HG03439 (cell line): ENCODE results near the gene VPS54.
A peak's percentile ranks its signal among the peaks of the same experiment; 100 is the strongest.

Experiments
- ATAC-seq: cut with Tn5 transposase; IDR thresholded peaks from one replicate; pipeline ENCODE4 v1.9.1; 2021; ENCODE audit warnings: mild to moderate bottlenecking, moderate library complexity; ENCODE audit not compliant: unreplicated experiment

Gene VPS54, protein sequence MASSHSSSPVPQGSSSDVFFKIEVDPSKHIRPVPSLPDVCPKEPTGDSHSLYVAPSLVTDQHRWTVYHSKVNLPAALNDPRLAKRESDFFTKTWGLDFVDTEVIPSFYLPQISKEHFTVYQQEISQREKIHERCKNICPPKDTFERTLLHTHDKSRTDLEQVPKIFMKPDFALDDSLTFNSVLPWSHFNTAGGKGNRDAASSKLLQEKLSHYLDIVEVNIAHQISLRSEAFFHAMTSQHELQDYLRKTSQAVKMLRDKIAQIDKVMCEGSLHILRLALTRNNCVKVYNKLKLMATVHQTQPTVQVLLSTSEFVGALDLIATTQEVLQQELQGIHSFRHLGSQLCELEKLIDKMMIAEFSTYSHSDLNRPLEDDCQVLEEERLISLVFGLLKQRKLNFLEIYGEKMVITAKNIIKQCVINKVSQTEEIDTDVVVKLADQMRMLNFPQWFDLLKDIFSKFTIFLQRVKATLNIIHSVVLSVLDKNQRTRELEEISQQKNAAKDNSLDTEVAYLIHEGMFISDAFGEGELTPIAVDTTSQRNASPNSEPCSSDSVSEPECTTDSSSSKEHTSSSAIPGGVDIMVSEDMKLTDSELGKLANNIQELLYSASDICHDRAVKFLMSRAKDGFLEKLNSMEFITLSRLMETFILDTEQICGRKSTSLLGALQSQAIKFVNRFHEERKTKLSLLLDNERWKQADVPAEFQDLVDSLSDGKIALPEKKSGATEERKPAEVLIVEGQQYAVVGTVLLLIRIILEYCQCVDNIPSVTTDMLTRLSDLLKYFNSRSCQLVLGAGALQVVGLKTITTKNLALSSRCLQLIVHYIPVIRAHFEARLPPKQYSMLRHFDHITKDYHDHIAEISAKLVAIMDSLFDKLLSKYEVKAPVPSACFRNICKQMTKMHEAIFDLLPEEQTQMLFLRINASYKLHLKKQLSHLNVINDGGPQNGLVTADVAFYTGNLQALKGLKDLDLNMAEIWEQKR

DNA sequence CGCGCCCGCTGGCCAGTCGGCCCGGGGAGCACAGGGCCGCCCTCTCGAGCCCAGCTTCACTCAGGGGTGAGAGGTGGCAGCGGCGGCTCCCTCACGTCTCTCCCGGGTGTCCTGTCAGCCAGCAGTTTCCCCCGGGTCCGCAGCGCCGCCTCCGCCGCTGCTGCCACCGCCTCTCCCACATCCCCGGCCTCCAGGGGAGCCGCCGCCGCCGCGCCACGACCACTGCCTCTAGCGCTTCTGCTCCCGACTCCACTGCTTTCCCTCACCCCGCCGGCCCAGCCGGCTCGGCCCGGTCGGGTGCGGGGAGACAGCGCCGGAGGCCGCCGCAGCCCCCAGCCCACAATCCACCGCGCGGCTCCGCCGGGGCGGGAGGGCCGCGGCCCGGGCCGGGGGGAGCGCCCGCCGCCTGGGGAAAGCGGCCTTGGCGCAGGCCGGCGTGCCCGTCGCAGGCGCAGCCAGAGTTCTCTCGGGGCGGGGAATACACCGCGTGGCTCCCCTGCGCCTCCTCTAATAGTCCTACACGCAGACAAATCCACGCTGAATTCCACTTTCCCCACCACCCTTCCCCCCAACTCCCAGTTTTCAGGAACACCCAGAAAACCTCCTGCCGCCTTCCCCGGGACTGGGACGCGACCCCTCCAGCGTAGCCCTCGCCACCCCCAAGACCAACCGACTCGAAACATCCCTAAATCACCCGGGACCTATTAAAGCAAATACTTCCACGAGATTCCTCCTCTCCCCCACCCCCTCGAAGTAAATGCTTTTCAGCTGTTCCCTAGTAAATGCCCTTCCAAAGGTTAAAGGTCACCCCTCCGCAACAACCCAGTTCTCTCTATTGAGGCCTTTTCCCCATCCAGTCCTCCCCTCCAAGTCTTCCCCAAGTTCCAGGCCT is at the start of gene VPS54:
TSS of gene VPS54 (minus strand) at position 346 of the 892 bp plus-strand sequence. CDS start 35,429 bp downstream, outside the sequence.
- peak; percentile 60 for ATAC-seq

DNA sequence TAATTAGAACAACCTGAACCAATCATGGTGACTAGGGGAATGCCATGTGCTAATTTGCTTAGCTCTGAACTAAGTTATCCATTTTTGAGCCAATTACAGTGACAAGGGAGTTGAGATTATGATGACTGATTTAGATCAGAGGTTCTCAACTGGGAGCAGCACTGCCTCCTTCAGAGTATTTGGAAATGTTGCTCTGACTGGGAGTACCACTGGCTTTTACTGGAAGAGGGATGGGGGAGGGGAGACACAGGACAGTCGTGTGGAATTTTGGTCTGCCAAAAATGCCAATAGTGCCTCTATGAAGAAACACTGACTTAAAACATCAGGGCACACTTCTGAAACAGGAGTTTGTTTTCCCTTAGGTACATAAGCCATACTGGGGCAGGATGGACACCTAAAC is 48.1 kb upstream of the VPS54 start:
- no peak for ATAC-seq

GRCh38 chr2:64065516-64065915 is 46.3 kb upstream of the VPS54 start:
- no peak for ATAC-seq

- no peak for ATAC-seq
These were observed 44.7 kb upstream of the VPS54 start for GRCh38 chr2:64063924-64064331.

DNA sequence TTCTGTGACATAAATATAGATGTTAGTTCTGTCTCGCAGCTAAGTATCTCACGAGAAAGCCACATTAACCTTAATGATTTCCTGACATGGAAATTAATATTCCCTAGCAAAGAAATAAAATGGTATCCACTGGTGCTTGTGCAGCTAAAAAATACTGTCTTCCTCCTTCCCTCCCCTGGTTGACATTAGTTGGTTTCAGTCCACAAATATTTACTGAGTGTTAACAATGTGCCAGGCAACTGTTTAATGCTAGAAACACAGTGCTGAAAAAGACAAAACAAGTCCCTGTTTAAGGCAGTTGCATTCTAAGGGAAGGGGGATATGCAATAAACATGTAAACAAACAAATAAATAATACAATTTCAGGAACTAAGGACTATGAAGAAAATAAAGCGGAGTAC is 44.2 kb upstream of the VPS54 start:
- no peak for ATAC-seq

GRCh38 chr2:64062840-64063239 is 43.6 kb upstream of the VPS54 start:
- ATAC-seq = peak; percentile 62

GRCh38 chr2:64059270-64059669 is 40.0 kb upstream of the VPS54 start:
- ATAC-seq = no peak

GRCh38 chr2:64056021-64056420 is 36.8 kb upstream of the VPS54 start:
- no peak for ATAC-seq

DNA sequence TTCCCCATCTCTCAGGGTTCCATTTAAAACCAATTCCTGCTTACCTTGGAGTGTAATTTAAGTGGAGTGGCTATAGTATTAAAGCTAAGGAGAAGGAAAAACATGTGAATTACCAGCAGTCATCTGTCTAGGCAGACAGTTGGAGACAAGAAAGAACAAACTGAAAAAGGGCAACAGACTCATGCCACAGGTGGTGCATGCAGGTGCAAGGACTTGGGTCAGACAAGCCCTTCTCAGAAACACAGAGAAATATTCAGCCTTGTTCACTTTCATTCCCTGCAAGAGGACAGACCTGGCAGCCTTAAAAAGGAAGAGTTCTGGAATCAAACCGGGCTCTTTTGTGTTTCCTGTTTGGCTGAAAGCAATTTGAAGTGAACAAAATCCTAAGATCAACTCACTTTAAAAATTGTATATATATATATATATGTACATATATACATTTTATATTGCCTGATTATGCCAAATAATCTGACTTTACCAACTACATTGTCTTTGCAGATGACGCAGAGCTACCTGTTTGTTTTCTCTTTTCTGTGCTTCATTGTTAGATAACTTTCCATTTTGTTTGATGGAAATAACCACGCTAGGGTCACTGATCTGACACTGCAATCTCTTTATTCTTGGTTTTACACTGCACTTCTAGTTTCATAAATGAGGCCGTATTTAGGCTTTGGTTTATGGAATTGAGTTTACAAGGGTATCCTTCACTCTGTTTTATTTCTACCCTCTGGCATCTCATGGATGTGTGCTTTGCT is 35.1 kb upstream of the VPS54 start:
- ATAC-seq = peak; percentile 40

- no peak for ATAC-seq
These were observed 33.4 kb upstream of the VPS54 start for GRCh38 chr2:64052463-64053241.

DNA sequence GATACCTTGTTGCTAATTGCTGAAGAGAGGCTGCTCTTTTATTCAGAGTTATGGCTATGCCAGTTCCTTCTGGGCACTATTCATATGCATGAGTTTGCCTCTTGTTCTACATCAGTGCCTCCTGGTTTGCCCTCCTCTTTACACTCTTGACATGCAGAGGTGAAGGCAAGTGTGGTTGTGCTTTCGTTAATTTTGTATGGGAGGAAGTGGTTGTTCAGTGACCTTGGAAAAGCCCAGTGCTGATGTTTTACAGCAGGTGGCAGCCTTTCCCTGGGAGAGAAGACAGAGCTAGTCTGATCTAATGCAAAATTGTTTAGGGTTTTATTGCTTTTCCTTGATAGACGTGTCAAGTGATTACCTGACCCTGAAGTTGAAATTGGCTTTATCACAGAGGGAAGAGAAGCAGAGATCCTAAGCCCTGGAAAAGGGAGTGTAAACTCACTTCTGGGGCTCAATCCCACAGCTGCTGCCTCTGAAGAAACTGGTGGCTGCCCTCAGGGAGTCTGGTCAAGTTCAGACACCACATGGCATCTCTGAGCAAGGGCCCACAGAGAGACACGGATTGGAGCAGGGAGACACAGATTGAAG is 30.5 kb upstream of the VPS54 start:
- peak; percentile 83 for ATAC-seq

- ATAC-seq = no peak
These were observed 26.7 kb upstream of the VPS54 start for GRCh38 chr2:64045938-64046337.

DNA sequence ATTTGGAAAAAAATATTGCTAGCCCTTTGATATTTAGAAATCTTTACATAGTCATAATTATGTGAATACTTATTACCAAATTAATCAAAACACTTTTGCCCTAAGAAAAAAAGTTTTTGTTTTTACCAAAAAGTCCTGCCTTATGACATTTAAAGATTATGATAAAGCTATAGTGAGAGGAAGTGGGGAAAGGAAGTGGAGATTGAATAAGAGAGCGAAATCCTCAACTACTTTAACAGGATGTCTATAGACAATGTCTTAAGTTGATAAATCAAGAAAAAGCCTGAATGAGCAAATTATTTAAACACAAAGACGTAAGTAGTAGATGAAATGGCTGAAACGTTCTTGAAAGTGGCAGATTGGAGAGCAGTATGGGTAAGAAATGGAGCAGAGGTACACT is 20.9 kb upstream of the VPS54 start:
- no peak for ATAC-seq

DNA sequence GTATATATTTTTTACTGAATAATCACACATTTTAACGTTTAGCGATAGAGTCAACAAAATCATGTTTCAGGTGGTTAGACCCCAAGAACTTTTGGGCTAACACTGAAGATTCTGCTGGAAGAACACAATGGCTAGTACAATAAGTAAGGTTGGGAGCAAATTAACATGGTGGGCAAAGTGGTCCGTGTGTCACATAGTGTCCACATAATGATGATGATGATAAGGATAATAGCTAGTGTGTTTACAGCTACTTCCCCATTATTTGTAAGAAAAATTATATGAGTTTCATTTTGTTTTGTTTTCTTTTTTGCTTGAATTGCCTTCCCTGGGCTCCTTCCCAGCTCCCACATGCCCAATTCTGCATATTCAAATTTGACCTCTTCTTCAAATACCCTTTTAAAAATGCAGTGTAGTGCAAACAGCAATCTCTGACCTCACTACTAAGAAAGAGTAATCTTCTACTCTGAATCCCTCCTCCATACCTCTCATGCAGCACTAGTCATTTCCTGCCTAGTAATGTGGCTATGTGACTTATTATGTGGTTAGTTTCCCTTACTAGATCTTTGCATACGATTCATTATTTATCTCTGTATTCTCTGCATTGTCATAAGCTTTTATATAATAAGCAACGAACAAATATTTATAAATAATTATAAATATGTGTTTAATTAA is 16.9 kb upstream of the VPS54 start:
- peak; percentile 86 for ATAC-seq

GRCh38 chr2:64035072-64035942 is 16.1 kb upstream of the VPS54 start:
- no peak for ATAC-seq

GRCh38 chr2:64029116-64029665 is 10.0 kb upstream of the VPS54 start:
- no peak for ATAC-seq

GRCh38 chr2:64025741-64026140 is 6.5 kb upstream of the VPS54 start:
- ATAC-seq = no peak
